GM19438 (cell line): ENCODE results near the gene SPHK2.

Source experiments
- ATAC-seq: cut with Tn5 transposase; IDR thresholded peaks from one replicate; pipeline ENCODE4 v1.9.1; 2021; ENCODE audit warnings: low read depth; ENCODE audit not compliant: unreplicated experiment

SPHK2 gene

GRCh38 chr19:48603449-48603848 is 15.9 kb upstream of the SPHK2 start:
- ATAC-seq, result no peak

- no peak for ATAC-seq
Observed at GRCh38 chr19:48603850-48604249, 15.5 kb upstream of the SPHK2 start.

GRCh38 chr19:48606463-48607358 is 12.6 kb upstream of the SPHK2 start, which contains the start of gene SPACA4:
Gene SPACA4 (plus strand): TSS chr19:48606742. CDS start chr19:48606979, 237 bp downstream.
- ATAC-seq, result no peak

GRCh38 chr19:48607359-48607755 is 11.9 kb upstream of the SPHK2 start:
- ATAC-seq, result no peak

GRCh38 chr19:48608798-48609263 is 10.5 kb upstream of the SPHK2 start:
- ATAC-seq, result peak; percentile 62

- no peak for ATAC-seq
Observed at GRCh38 chr19:48609571-48610108, 9.7 kb upstream of the SPHK2 start.

- no peak for ATAC-seq
Observed at GRCh38 chr19:48611872-48612271, 7.4 kb upstream of the SPHK2 start.

- ATAC-seq, result no peak
Observed at GRCh38 chr19:48613024-48613851, 6.1 kb upstream of the SPHK2 start.

- no peak for ATAC-seq
Observed at GRCh38 chr19:48613852-48614435, 5.4 kb upstream of the SPHK2 start.

- no peak for ATAC-seq
Observed at GRCh38 chr19:48614436-48615230, 4.7 kb upstream of the SPHK2 start, which contains the start of gene FAM83E. Gene FAM83E (minus strand): TSS chr19:48615076. CDS start chr19:48613372, 1,704 bp downstream.

- no peak for ATAC-seq
Observed at GRCh38 chr19:48615231-48616040, 3.9 kb upstream of the SPHK2 start.

- no peak for ATAC-seq
Observed at GRCh38 chr19:48616041-48616436, 3.3 kb upstream of the SPHK2 start.

GRCh38 chr19:48616491-48617056 is 2.7 kb upstream of the SPHK2 start:
- no peak for ATAC-seq

GRCh38 chr19:48617146-48617937 is 2.0 kb upstream of the SPHK2 start:
- ATAC-seq, result no peak

- no peak for ATAC-seq
Observed at GRCh38 chr19:48618278-48618915, 909 bp upstream of the SPHK2 start.

GRCh38 chr19:48619692-48620585 is 633 bp downstream of the SPHK2 start:
- ATAC-seq, result no peak
